Measurements from ENCODE around the gene PALM. TPM values are rescaled to one million over a fixed set of nuclear protein-coding genes. Genes with fewer than 3 reads are reported as not detected.

Gene PALM
- polyA plus RNA-seq, 4 donors: 12.4 to 37.6 (median 25.3) TPM

GRCh38 chr19:746208-746819, 37.6 kb downstream of the PALM start:
- Histone ChIP-seq H3K27me3 (ENCODE audit: control insufficient read depth in 3 of 3, insufficient read depth in 3 of 3, low read length in 3 of 3) (no peaks in the 10 kb centered on the region), H3K27ac (ENCODE audit: low read depth in 1 of 3, low read length in 2 of 3) (no peak overlapping the region), H3K9me3 (ENCODE audit: control insufficient read depth in 2 of 2, insufficient read depth in 1 of 2, low read depth in 1 of 2, low read length in 1 of 2) (peaks cover 0 to 34% of the 10 kb centered on the region in 2 donors), H3K4me1 (ENCODE audit: control insufficient read depth in 3 of 3, insufficient read depth in 2 of 3, low read depth in 1 of 3, low read length in 2 of 3) (peaks cover 0 to 48% (median 3%) of the 10 kb centered on the region in 3 donors), H3K36me3 (ENCODE audit: control insufficient read depth in 3 of 3, insufficient read depth in 2 of 3, low read depth in 1 of 3, low read length in 3 of 3) (peaks cover 0 to 34% (median 0%) of the 10 kb centered on the region in 3 donors), H3K4me3 (ENCODE audit: low read depth in 1 of 3, low read length in 3 of 3) (no peak overlapping the region)
- WGBS, 3 donors: 91 to 95% (median 94%) methylated on average over 38 to 43 of the region's 43 CpGs
- FAIRE-seq (no peak), DNase-seq (no peak)

GRCh38 chr19:746956-747355, 38.2 kb downstream of the PALM start:
- H3K9me3 ChIP-seq (ENCODE audit: control insufficient read depth in 2 of 2, insufficient read depth in 1 of 2, low read depth in 1 of 2, low read length in 1 of 2): peaks cover 0 to 35% of the 10 kb centered on the region in 2 donors
- 92 to 94% (median 93%) methylated on average over 19 to 22 of the region's 22 CpGs for WGBS, 3 donors
- H3K27ac ChIP-seq (ENCODE audit: low read depth in 1 of 3, low read length in 2 of 3): peak overlapping the region in 1 of 3 donors; percentile 99
- no peak overlapping the region for H3K4me3 ChIP-seq (ENCODE audit: low read depth in 1 of 3, low read length in 3 of 3)
- peaks cover 0 to 42% (median 3%) of the 10 kb centered on the region in 3 donors for H3K4me1 ChIP-seq (ENCODE audit: control insufficient read depth in 3 of 3, insufficient read depth in 2 of 3, low read depth in 1 of 3, low read length in 2 of 3)
- DNase-seq: no peak
- no peak for FAIRE-seq
- no peaks in the 10 kb centered on the region for H3K27me3 ChIP-seq (ENCODE audit: control insufficient read depth in 3 of 3, insufficient read depth in 3 of 3, low read length in 3 of 3)
- H3K36me3 ChIP-seq (ENCODE audit: control insufficient read depth in 3 of 3, insufficient read depth in 2 of 3, low read depth in 1 of 3, low read length in 3 of 3): peaks cover 0 to 32% (median 0%) of the 10 kb centered on the region in 3 donors

GRCh38 chr19:747432-748273, 38.9 kb downstream of the PALM start:
- H3K27me3 ChIP-seq (ENCODE audit: control insufficient read depth in 3 of 3, insufficient read depth in 3 of 3, low read length in 3 of 3): no peaks in the 10 kb centered on the region
- H3K36me3 ChIP-seq (ENCODE audit: control insufficient read depth in 3 of 3, insufficient read depth in 2 of 3, low read depth in 1 of 3, low read length in 3 of 3): peaks cover 0 to 32% (median 0%) of the 10 kb centered on the region in 3 donors
- H3K9me3 ChIP-seq (ENCODE audit: control insufficient read depth in 2 of 2, insufficient read depth in 1 of 2, low read depth in 1 of 2, low read length in 1 of 2): peaks cover 0 to 37% of the 10 kb centered on the region in 2 donors
- H3K4me3 ChIP-seq (ENCODE audit: low read depth in 1 of 3, low read length in 3 of 3): peak overlapping the region in 2 of 3 donors; percentile 73 to 77
- FAIRE-seq (no peak), DNase-seq (no peak)
- peaks cover 0 to 38% (median 3%) of the 10 kb centered on the region in 3 donors for H3K4me1 ChIP-seq (ENCODE audit: control insufficient read depth in 3 of 3, insufficient read depth in 2 of 3, low read depth in 1 of 3, low read length in 2 of 3)
- H3K27ac ChIP-seq (ENCODE audit: low read depth in 1 of 3, low read length in 2 of 3): peak overlapping the region; percentile 60 to 100 (median 99)
- WGBS, 3 donors: 57 to 85% (median 76%) methylated on average over 25 to 28 of the region's 28 CpGs

- peaks cover 0 to 33% (median 0%) of the 10 kb centered on the region in 3 donors for H3K36me3 ChIP-seq (ENCODE audit: control insufficient read depth in 3 of 3, insufficient read depth in 2 of 3, low read depth in 1 of 3, low read length in 3 of 3)
- no peak for FAIRE-seq
- 16 to 63% (median 40%) methylated on average over 14 of the region's 14 CpGs for WGBS, 3 donors
- no peaks in the 10 kb centered on the region for H3K27me3 ChIP-seq (ENCODE audit: control insufficient read depth in 3 of 3, insufficient read depth in 3 of 3, low read length in 3 of 3)
- peaks cover 0 to 36% (median 3%) of the 10 kb centered on the region in 3 donors for H3K4me1 ChIP-seq (ENCODE audit: control insufficient read depth in 3 of 3, insufficient read depth in 2 of 3, low read depth in 1 of 3, low read length in 2 of 3)
- DNase-seq: peak; percentile 93 to 95
- H3K4me3 ChIP-seq (ENCODE audit: low read depth in 1 of 3, low read length in 3 of 3): peak overlapping the region in 2 of 3 donors; percentile 73 to 77
- peaks cover 0 to 37% of the 10 kb centered on the region in 2 donors for H3K9me3 ChIP-seq (ENCODE audit: control insufficient read depth in 2 of 2, insufficient read depth in 1 of 2, low read depth in 1 of 2, low read length in 1 of 2)
- H3K27ac ChIP-seq (ENCODE audit: low read depth in 1 of 3, low read length in 2 of 3): peak overlapping the region; percentile 93 to 100 (median 99)
Observed at GRCh38 chr19:748274-748598, 39.5 kb downstream of the PALM start.

GRCh38 chr19:749811-750210, 41.1 kb downstream of the PALM start:
- peak overlapping the region; percentile 93 to 100 (median 99) for H3K27ac ChIP-seq (ENCODE audit: low read depth in 1 of 3, low read length in 2 of 3)
- no peak for FAIRE-seq
- 40 to 59% (median 42%) methylated on average over 14 of the region's 14 CpGs for WGBS, 3 donors

GRCh38 chr19:750640-751423, 42.1 kb downstream of the PALM start, which contains the start of gene MISP:
TSS of gene MISP (plus strand) at chr19:751112. CDS start at chr19:756947, 5,835 bp downstream.
- peak within 1 kb of the TSS; percentile 61 to 93 (median 73) for H3K4me3 ChIP-seq (ENCODE audit: low read depth in 1 of 3, low read length in 3 of 3)
- no peaks in the 10 kb centered on the region for H3K27me3 ChIP-seq (ENCODE audit: control insufficient read depth in 3 of 3, insufficient read depth in 3 of 3, low read length in 3 of 3)
- H3K27ac ChIP-seq (ENCODE audit: low read depth in 1 of 3, low read length in 2 of 3): peak within 1 kb of the TSS; percentile 93 to 100 (median 99)
- peaks cover 0 to 57% (median 2%) of the 10 kb centered on the region in 3 donors for H3K36me3 ChIP-seq (ENCODE audit: control insufficient read depth in 3 of 3, insufficient read depth in 2 of 3, low read depth in 1 of 3, low read length in 3 of 3)
- FAIRE-seq: no peak
- H3K9me3 ChIP-seq (ENCODE audit: control insufficient read depth in 2 of 2, insufficient read depth in 1 of 2, low read depth in 1 of 2, low read length in 1 of 2): peaks cover 0 to 33% of the 10 kb centered on the region in 2 donors
- peaks cover 0 to 47% (median 3%) of the 10 kb centered on the region in 3 donors for H3K4me1 ChIP-seq (ENCODE audit: control insufficient read depth in 3 of 3, insufficient read depth in 2 of 3, low read depth in 1 of 3, low read length in 2 of 3)
- DNase-seq: peak; percentile 98
- WGBS, 3 donors: 20 to 48% (median 31%) methylated on average over 19 to 31 of the region's 31 CpGs

More at GRCh38 chr19:749811-750210, 41.1 kb downstream of the PALM start:
- peaks cover 0 to 41% (median 3%) of the 10 kb centered on the region in 3 donors for H3K4me1 ChIP-seq (ENCODE audit: control insufficient read depth in 3 of 3, insufficient read depth in 2 of 3, low read depth in 1 of 3, low read length in 2 of 3)
- DNase-seq: peak; percentile 55 to 58
- H3K4me3 ChIP-seq (ENCODE audit: low read depth in 1 of 3, low read length in 3 of 3): peak overlapping the region in 2 of 3 donors; percentile 73 to 77
- H3K27me3 ChIP-seq (ENCODE audit: control insufficient read depth in 3 of 3, insufficient read depth in 3 of 3, low read length in 3 of 3): no peaks in the 10 kb centered on the region
- H3K9me3 ChIP-seq (ENCODE audit: control insufficient read depth in 2 of 2, insufficient read depth in 1 of 2, low read depth in 1 of 2, low read length in 1 of 2): peaks cover 0 to 33% of the 10 kb centered on the region in 2 donors
- peaks cover 0 to 47% (median 0%) of the 10 kb centered on the region in 3 donors for H3K36me3 ChIP-seq (ENCODE audit: control insufficient read depth in 3 of 3, insufficient read depth in 2 of 3, low read depth in 1 of 3, low read length in 3 of 3)

- no peak for FAIRE-seq
- DNase-seq: peak; percentile 96 to 99
- Histone ChIP-seq H3K36me3 (ENCODE audit: control insufficient read depth in 3 of 3, insufficient read depth in 2 of 3, low read depth in 1 of 3, low read length in 3 of 3) (peaks cover 0 to 63% (median 2%) of the 10 kb centered on the region in 3 donors), H3K4me1 (ENCODE audit: control insufficient read depth in 3 of 3, insufficient read depth in 2 of 3, low read depth in 1 of 3, low read length in 2 of 3) (peaks cover 0 to 54% (median 3%) of the 10 kb centered on the region in 3 donors), H3K27ac (ENCODE audit: low read depth in 1 of 3, low read length in 2 of 3) (peak overlapping the region; percentile 93 to 100 (median 99)), H3K4me3 (ENCODE audit: low read depth in 1 of 3, low read length in 3 of 3) (peak overlapping the region; percentile 61 to 93 (median 73)), H3K9me3 (ENCODE audit: control insufficient read depth in 2 of 2, insufficient read depth in 1 of 2, low read depth in 1 of 2, low read length in 1 of 2) (peaks cover 0 to 33% of the 10 kb centered on the region in 2 donors), H3K27me3 (ENCODE audit: control insufficient read depth in 3 of 3, insufficient read depth in 3 of 3, low read length in 3 of 3) (no peaks in the 10 kb centered on the region)
- 6 to 43% (median 27%) methylated on average over 29 to 30 of the region's 30 CpGs for WGBS, 3 donors
Observed at GRCh38 chr19:751501-752341, 43.0 kb downstream of the PALM start.
